HepG2 (cell line): ENCODE data around the gene EPS8L3. TPM values are rescaled to one million over a fixed set of nuclear protein-coding genes. Genes with fewer than 3 reads are reported as not detected.
A peak's percentile ranks its signal among the peaks of the same experiment; 100 is the strongest.

Experiments
- AGO1 ChIP-seq: fragments of 200-400 bp; formaldehyde crosslinking; IDR thresholded peaks from 2 replicates; pipeline ENCODE4 v1.6.1; 2017; ENCODE audit warnings: mild to moderate bottlenecking, low read depth, low read length, moderate library complexity; ENCODE audit not compliant: poor library complexity, severe bottlenecking
- ATF6 ChIP-seq: sonication (generic); formaldehyde crosslinking; conservative IDR thresholded peaks from 2 replicates; pipeline ENCODE4 v1.4.0; 2020; ENCODE audit warnings: missing genetic modification reagents
- ELF3 ChIP-seq: IDR thresholded peaks from 2 replicates; pipeline ENCODE4 v1.6.1; 2016; ENCODE audit warnings: missing genetic modification reagents, missing compliant biosample characterization
- JUN ChIP-seq: sonication (generic); formaldehyde crosslinking; IDR thresholded peaks from 2 replicates; pipeline ENCODE4 v1.4.0; 2020; ENCODE audit warnings: mild to moderate bottlenecking, missing genetic modification reagents
- NAIF1 ChIP-seq: sonication (generic); formaldehyde crosslinking; IDR thresholded peaks from 2 replicates; pipeline ENCODE4 v1.5.0; 2020; ENCODE audit warnings: mild to moderate bottlenecking, missing genetic modification reagents, borderline replicate concordance
- NCOA1 ChIP-seq: sonication (generic); formaldehyde crosslinking; IDR thresholded peaks from 2 replicates; pipeline ENCODE4 v1.9.0; 2021; ENCODE audit warnings: missing genetic modification reagents
- NCOA5 ChIP-seq: sonication (generic); formaldehyde crosslinking; IDR thresholded peaks from 2 replicates; pipeline ENCODE4 v1.4.0; 2020; ENCODE audit warnings: missing genetic modification reagents
- PAXIP1 ChIP-seq: sonication (generic); formaldehyde crosslinking; conservative IDR thresholded peaks from 2 replicates; pipeline ENCODE4 v1.4.0; 2020; ENCODE audit warnings: mild to moderate bottlenecking, missing genetic modification reagents, moderate library complexity
- RARA ChIP-seq: IDR thresholded peaks from 2 replicates; pipeline ENCODE4 v1.6.1; 2016; ENCODE audit warnings: missing genetic modification reagents, missing compliant biosample characterization
- RXRA ChIP-seq: sonication (generic); formaldehyde crosslinking; IDR thresholded peaks from 2 replicates; pipeline ENCODE4 v1.5.1; 2020; ENCODE audit warnings: missing genetic modification reagents
- SAP130 ChIP-seq: IDR thresholded peaks from 2 replicates; pipeline ENCODE4 v1.6.1; 2016; ENCODE audit warnings: low read depth
- ZFP1 ChIP-seq: IDR thresholded peaks from 2 replicates; pipeline ENCODE4 v1.6.1; 2016
- ZNF264 ChIP-seq: sonication (generic); formaldehyde crosslinking; IDR thresholded peaks from 2 replicates; pipeline ENCODE4 v1.4.0; 2020; ENCODE audit warnings: missing genetic modification reagents
- ZNF333 ChIP-seq: sonication (generic); formaldehyde crosslinking; IDR thresholded peaks from 2 replicates; pipeline ENCODE4 v1.4.0; 2020; ENCODE audit warnings: mild to moderate bottlenecking, missing genetic modification reagents, borderline replicate concordance
- ZNF382 ChIP-seq: sonication (generic); formaldehyde crosslinking; IDR thresholded peaks from 2 replicates; pipeline ENCODE4 v1.5.0; 2020; ENCODE audit warnings: missing genetic modification reagents, mild to moderate bottlenecking, borderline replicate concordance
- ZNF709 ChIP-seq: sonication (generic); formaldehyde crosslinking; IDR thresholded peaks from 2 replicates; pipeline ENCODE4 v1.5.0; 2020; ENCODE audit warnings: mild to moderate bottlenecking, missing genetic modification reagents
- polyA plus RNA-seq, 8 experiments: library from polyadenylated mRNA; depleted of rRNA in 3 of 8; stranded (reverse) in 7 of 8; unstranded in 1 of 8; fragments of >200 nt; fragmentation: Illumina TruSeq in 4 of 8; extraction: Trizol in 4 of 8; gene quantifications; 2 replicates each; pipeline versions ENCODE4 v1.2.1 to v1.2.3, GENCODE V29; 2011 to 2016; ENCODE audit warnings: low read depth in 4 of 8, missing spikeins in 1 of 8, mixed read lengths in 1 of 8; ENCODE audit not compliant: insufficient read depth in 1 of 8
- total RNA-seq, 5 experiments: library from RNA; depleted of rRNA; stranded (reverse); fragments of >200 nt; fragmentation: Illumina TruSeq; extraction: Trizol; gene quantifications; 2 replicates each; pipeline ENCODE4 v1.2.3, GENCODE V29; 2016; ENCODE audit warnings: low read depth in 1 of 5
- TF ChIP-seq, protein P1 (sequence below): sonication (generic); formaldehyde crosslinking; IDR thresholded peaks from 2 replicates; pipeline ENCODE4 v1.4.0; 2020; ENCODE audit warnings: missing genetic modification reagents
- TF ChIP-seq, protein P2 (sequence below): sonication (generic); formaldehyde crosslinking; IDR thresholded peaks from 2 replicates; pipeline ENCODE4 v1.5.1; 2020; ENCODE audit warnings: missing genetic modification reagents, mild to moderate bottlenecking, borderline replicate concordance
- TF ChIP-seq, protein P3 (sequence below): sonication (generic); formaldehyde crosslinking; IDR thresholded peaks from 2 replicates; pipeline ENCODE4 v1.8.0; 2022; ENCODE audit warnings: mild to moderate bottlenecking, missing genetic modification reagents

The EPS8L3 gene
- total and polyA plus RNA-seq, 2 of the 13 experiments (the other 11 are each of a cell fraction or from before 2014, with no cell fraction given): 18.2 to 106 TPM

GRCh38 chr1:109773203-109773899, 9.6 kb upstream of the EPS8L3 start (continued):
- TF ChIP-seq, protein P1, sequence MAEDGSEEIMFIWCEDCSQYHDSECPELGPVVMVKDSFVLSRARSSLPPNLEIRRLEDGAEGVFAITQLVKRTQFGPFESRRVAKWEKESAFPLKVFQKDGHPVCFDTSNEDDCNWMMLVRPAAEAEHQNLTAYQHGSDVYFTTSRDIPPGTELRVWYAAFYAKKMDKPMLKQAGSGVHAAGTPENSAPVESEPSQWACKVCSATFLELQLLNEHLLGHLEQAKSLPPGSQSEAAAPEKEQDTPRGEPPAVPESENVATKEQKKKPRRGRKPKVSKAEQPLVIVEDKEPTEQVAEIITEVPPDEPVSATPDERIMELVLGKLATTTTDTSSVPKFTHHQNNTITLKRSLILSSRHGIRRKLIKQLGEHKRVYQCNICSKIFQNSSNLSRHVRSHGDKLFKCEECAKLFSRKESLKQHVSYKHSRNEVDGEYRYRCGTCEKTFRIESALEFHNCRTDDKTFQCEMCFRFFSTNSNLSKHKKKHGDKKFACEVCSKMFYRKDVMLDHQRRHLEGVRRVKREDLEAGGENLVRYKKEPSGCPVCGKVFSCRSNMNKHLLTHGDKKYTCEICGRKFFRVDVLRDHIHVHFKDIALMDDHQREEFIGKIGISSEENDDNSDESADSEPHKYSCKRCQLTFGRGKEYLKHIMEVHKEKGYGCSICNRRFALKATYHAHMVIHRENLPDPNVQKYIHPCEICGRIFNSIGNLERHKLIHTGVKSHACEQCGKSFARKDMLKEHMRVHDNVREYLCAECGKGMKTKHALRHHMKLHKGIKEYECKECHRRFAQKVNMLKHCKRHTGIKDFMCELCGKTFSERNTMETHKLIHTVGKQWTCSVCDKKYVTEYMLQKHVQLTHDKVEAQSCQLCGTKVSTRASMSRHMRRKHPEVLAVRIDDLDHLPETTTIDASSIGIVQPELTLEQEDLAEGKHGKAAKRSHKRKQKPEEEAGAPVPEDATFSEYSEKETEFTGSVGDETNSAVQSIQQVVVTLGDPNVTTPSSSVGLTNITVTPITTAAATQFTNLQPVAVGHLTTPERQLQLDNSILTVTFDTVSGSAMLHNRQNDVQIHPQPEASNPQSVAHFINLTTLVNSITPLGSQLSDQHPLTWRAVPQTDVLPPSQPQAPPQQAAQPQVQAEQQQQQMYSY (CRISPR knock-in tag): no peak
- TF ChIP-seq ZNF382 (CRISPR knock-in tag): no peak
- TF ChIP-seq NCOA1 (CRISPR knock-in tag): no peak
- peak; percentile 45; the same call in 1 of the 2 replicates for TF ChIP-seq SAP130 (CRISPR knock-in tag)
- TF ChIP-seq RXRA (CRISPR knock-in tag): 0 out of 2 replicates have a peak, but pooled peaks have one; percentile 39
- no peak for TF ChIP-seq NAIF1
- TF ChIP-seq, protein P2, sequence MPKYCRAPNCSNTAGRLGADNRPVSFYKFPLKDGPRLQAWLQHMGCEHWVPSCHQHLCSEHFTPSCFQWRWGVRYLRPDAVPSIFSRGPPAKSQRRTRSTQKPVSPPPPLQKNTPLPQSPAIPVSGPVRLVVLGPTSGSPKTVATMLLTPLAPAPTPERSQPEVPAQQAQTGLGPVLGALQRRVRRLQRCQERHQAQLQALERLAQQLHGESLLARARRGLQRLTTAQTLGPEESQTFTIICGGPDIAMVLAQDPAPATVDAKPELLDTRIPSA (CRISPR knock-in tag): no peak
- TF ChIP-seq ELF3 (CRISPR knock-in tag): peak; percentile 48; the same call in 1 of the 2 replicates
- no peak for TF ChIP-seq AGO1
- no peak for TF ChIP-seq ZFP1 (CRISPR knock-in tag)
- TF ChIP-seq NCOA5 (CRISPR knock-in tag): no peak
- TF ChIP-seq ATF6 (CRISPR knock-in tag): 0 out of 2 replicates have a peak, but pooled peaks have one; percentile 54
- TF ChIP-seq ZNF264: no peak
- no peak for TF ChIP-seq JUN (CRISPR knock-in tag)
- no peak for TF ChIP-seq ZNF333 (CRISPR knock-in tag)
- TF ChIP-seq ZNF709 (CRISPR knock-in tag): no peak
- TF ChIP-seq, protein P3, sequence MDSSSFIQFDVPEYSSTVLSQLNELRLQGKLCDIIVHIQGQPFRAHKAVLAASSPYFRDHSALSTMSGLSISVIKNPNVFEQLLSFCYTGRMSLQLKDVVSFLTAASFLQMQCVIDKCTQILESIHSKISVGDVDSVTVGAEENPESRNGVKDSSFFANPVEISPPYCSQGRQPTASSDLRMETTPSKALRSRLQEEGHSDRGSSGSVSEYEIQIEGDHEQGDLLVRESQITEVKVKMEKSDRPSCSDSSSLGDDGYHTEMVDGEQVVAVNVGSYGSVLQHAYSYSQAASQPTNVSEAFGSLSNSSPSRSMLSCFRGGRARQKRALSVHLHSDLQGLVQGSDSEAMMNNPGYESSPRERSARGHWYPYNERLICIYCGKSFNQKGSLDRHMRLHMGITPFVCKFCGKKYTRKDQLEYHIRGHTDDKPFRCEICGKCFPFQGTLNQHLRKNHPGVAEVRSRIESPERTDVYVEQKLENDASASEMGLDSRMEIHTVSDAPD (CRISPR knock-in tag): no peak
- TF ChIP-seq RARA (CRISPR knock-in tag): no peak
- no peak; the same call in 1 of the 2 replicates for TF ChIP-seq PAXIP1
